Measurements from ENCODE around the gene FOXK1.

The FOXK1 gene

GRCh38 chr7:4657640-4658417, 24.3 kb upstream of the FOXK1 start:
- no peaks in the 10 kb centered on the region for H3K36me3 ChIP-seq (replicated peaks; ENCODE audit: low read depth, low read length)
- TF ChIP-seq EZH2phosphoT487 (IDR thresholded peaks at IDR 0.05; ENCODE audit: low read depth) (no peak), CTCF (IDR thresholded peaks at IDR 0.05; ENCODE audit: low read depth, low read length) (no peak)
- no peak overlapping the region for H3K4me2 ChIP-seq (ENCODE audit: low read length)
- no peak overlapping the region for H3K4me3 ChIP-seq (ENCODE audit: low read length)
- no peaks in the 10 kb centered on the region for H4K20me1 ChIP-seq (ENCODE audit: insufficient read depth, low read length)
- H2AFZ ChIP-seq (ENCODE audit: low read depth, low read length): no peak overlapping the region
- no peak overlapping the region for H3K9ac ChIP-seq (ENCODE audit: low read length)
- no peak overlapping the region for H3K27ac ChIP-seq (ENCODE audit: low read length)
- H3K27me3 ChIP-seq (ENCODE audit: low read depth, low read length): no peaks in the 10 kb centered on the region
- no peaks in the 10 kb centered on the region for H3K79me2 ChIP-seq (ENCODE audit: low read length)
- H3K9me3 ChIP-seq (ENCODE audit: insufficient read depth, low read length): no peaks in the 10 kb centered on the region
- H3K4me1 ChIP-seq (ENCODE audit: low read length): peaks cover 3% of the 10 kb centered on the region; the same call in 1 of the 2 replicates

GRCh38 chr7:4659551-4660286, 22.4 kb upstream of the FOXK1 start:
- Histone ChIP-seq H4K20me1 (ENCODE audit: insufficient read depth, low read length) (no peaks in the 10 kb centered on the region), H3K27me3 (ENCODE audit: low read depth, low read length) (no peaks in the 10 kb centered on the region), H3K4me1 (ENCODE audit: low read length) (peaks cover 3% of the 10 kb centered on the region; the same call in 1 of the 2 replicates), H3K4me2 (ENCODE audit: low read length) (no peak overlapping the region), H3K4me3 (ENCODE audit: low read length) (no peak overlapping the region), H2AFZ (ENCODE audit: low read depth, low read length) (no peak overlapping the region), H3K36me3 (replicated peaks; ENCODE audit: low read depth, low read length) (no peaks in the 10 kb centered on the region), H3K27ac (ENCODE audit: low read length) (no peak overlapping the region), H3K9ac (ENCODE audit: low read length) (no peak overlapping the region), H3K9me3 (ENCODE audit: insufficient read depth, low read length) (no peaks in the 10 kb centered on the region), H3K79me2 (ENCODE audit: low read length) (no peaks in the 10 kb centered on the region)
- TF ChIP-seq EZH2phosphoT487 (IDR thresholded peaks at IDR 0.05; ENCODE audit: low read depth): no peak
- no peak for TF ChIP-seq CTCF (IDR thresholded peaks at IDR 0.05; ENCODE audit: low read depth, low read length)

GRCh38 chr7:4661871-4662270, 20.2 kb upstream of the FOXK1 start:
- Histone ChIP-seq H3K4me3 (ENCODE audit: low read length) (no peak overlapping the region), H3K9ac (ENCODE audit: low read length) (no peak overlapping the region), H3K36me3 (replicated peaks; ENCODE audit: low read depth, low read length) (no peaks in the 10 kb centered on the region), H3K4me1 (ENCODE audit: low read length) (no peaks in the 10 kb centered on the region), H3K79me2 (ENCODE audit: low read length) (no peaks in the 10 kb centered on the region), H4K20me1 (ENCODE audit: insufficient read depth, low read length) (no peaks in the 10 kb centered on the region), H3K9me3 (ENCODE audit: insufficient read depth, low read length) (no peaks in the 10 kb centered on the region), H2AFZ (ENCODE audit: low read depth, low read length) (no peak overlapping the region), H3K4me2 (ENCODE audit: low read length) (no peak overlapping the region), H3K27ac (ENCODE audit: low read length) (no peak overlapping the region), H3K27me3 (ENCODE audit: low read depth, low read length) (no peaks in the 10 kb centered on the region)
- TF ChIP-seq EZH2phosphoT487 (IDR thresholded peaks at IDR 0.05; ENCODE audit: low read depth): no peak
- TF ChIP-seq CTCF (IDR thresholded peaks at IDR 0.05; ENCODE audit: low read depth, low read length): no peak

GRCh38 chr7:4663239-4664018, 18.7 kb upstream of the FOXK1 start:
- Histone ChIP-seq H3K9me3 (ENCODE audit: insufficient read depth, low read length) (no peaks in the 10 kb centered on the region), H3K79me2 (ENCODE audit: low read length) (no peaks in the 10 kb centered on the region), H3K27ac (ENCODE audit: low read length) (no peak overlapping the region), H4K20me1 (ENCODE audit: insufficient read depth, low read length) (no peaks in the 10 kb centered on the region), H3K4me2 (ENCODE audit: low read length) (no peak overlapping the region), H3K9ac (ENCODE audit: low read length) (no peak overlapping the region), H3K27me3 (ENCODE audit: low read depth, low read length) (no peaks in the 10 kb centered on the region), H3K4me3 (ENCODE audit: low read length) (no peak overlapping the region), H2AFZ (ENCODE audit: low read depth, low read length) (no peak overlapping the region), H3K4me1 (ENCODE audit: low read length) (no peaks in the 10 kb centered on the region), H3K36me3 (replicated peaks; ENCODE audit: low read depth, low read length) (no peaks in the 10 kb centered on the region)
- no peak for TF ChIP-seq CTCF (IDR thresholded peaks at IDR 0.05; ENCODE audit: low read depth, low read length)
- no peak for TF ChIP-seq EZH2phosphoT487 (IDR thresholded peaks at IDR 0.05; ENCODE audit: low read depth)
